Measurements from ENCODE around the gene SLC18B1.

The SLC18B1 gene

DNA sequence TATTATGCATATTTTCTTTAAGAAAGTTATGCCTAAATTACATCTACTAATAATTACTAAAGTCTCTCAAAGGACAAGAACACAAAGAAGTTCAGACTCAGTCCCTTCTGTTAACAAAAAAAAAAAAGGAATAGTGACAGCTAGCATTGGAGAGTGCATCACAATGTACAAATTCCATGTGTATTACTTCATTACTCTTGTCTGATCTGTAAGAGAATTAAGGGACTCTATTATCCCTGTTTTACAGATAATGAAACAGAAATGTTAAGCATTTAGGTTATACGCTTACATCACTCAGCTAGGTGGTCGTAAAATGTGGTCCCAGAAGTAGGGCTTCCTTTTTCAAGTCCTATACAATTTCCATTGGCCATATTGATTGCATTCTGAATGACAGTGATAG lies 67.4 kb downstream of the SLC18B1 start:
- Histone ChIP-seq H3K4me1 (ENCODE audit: control insufficient read depth, insufficient read depth, low read length) (peaks cover 50% of the 10 kb centered on the region), H3K9ac (ENCODE audit: low read length) (peak overlapping the region; percentile 17), H3K9me3 (ENCODE audit: control insufficient read depth, low read length) (no peaks in the 10 kb centered on the region), H3K36me3 (ENCODE audit: control insufficient read depth, insufficient read depth, low read length) (no peaks in the 10 kb centered on the region), H3K4me3 (ENCODE audit: low read length) (no peak overlapping the region), H3K27me3 (ENCODE audit: control insufficient read depth, insufficient read depth, low read length) (no peaks in the 10 kb centered on the region)

DNA sequence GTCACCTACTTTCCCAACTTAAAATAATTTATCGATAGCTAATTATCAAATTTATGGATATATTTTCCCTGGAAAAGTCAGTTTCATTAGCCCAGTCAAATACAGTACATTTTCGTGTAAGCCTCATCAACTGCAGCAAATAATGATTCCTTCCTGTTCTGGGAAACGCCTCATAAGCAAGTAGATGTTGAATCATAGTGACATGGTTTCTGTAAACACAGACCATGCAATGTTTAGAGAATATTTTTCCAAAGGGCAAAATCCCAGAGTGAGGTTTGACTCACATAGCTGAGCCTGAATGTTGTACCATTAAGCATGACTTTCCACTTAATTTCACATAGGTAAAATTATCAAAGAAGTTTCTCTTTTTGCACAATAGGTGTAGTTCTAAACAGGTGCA lies 67.9 kb downstream of the SLC18B1 start:
- Histone ChIP-seq H3K9me3 (ENCODE audit: control insufficient read depth, low read length) (no peaks in the 10 kb centered on the region), H3K36me3 (ENCODE audit: control insufficient read depth, insufficient read depth, low read length) (no peaks in the 10 kb centered on the region), H3K9ac (ENCODE audit: low read length) (no peak overlapping the region), H3K27me3 (ENCODE audit: control insufficient read depth, insufficient read depth, low read length) (no peaks in the 10 kb centered on the region), H3K4me3 (ENCODE audit: low read length) (no peak overlapping the region), H3K4me1 (ENCODE audit: control insufficient read depth, insufficient read depth, low read length) (peaks cover 45% of the 10 kb centered on the region)

DNA sequence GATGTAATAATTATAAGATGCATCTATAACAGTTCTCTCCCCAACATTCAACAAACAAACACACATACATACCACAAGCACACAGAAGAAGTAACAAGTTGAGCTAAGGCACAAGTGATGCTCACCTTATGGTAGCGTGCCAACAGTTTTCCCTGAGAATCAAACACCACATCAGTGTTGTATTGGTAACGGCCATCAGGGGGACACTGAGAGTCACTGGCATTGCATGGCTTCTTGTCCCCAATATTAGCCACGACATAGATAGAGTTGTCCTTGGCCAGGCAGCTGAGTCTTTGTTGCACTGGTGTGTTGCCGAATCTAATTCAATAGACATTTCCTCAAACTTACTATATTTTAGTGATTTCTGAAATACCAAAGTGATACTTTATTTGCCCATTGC lies 69.8 kb downstream of the SLC18B1 start:
- no peak overlapping the region for H3K9ac ChIP-seq (ENCODE audit: low read length)
- no peaks in the 10 kb centered on the region for H3K36me3 ChIP-seq (ENCODE audit: control insufficient read depth, insufficient read depth, low read length)
- H3K9me3 ChIP-seq (ENCODE audit: control insufficient read depth, low read length): no peaks in the 10 kb centered on the region
- H3K27me3 ChIP-seq (ENCODE audit: control insufficient read depth, insufficient read depth, low read length): no peaks in the 10 kb centered on the region
- peaks cover 26% of the 10 kb centered on the region for H3K4me1 ChIP-seq (ENCODE audit: control insufficient read depth, insufficient read depth, low read length)
- H3K4me3 ChIP-seq (ENCODE audit: low read length): no peak overlapping the region

DNA sequence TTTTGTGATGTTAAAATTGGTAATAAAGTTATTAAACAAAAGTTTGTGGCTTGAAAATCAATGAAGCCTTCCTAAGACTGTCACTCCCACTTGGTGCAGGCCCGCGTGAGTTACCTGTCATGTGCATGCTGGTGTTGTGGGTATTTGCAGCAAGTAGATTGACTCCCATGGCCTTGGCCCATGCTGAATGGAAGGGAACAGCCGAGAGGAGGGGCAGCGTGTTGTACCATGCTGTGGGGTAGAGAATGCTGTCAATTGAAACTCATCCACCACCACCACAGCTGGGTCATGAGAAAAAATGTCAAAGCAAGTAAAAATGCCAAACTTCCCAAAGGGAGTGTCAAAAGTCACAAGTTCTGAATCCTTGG lies 71.8 kb downstream of the SLC18B1 start:
- H3K4me3 ChIP-seq (ENCODE audit: low read length): no peak overlapping the region
- no peaks in the 10 kb centered on the region for H3K27me3 ChIP-seq (ENCODE audit: control insufficient read depth, insufficient read depth, low read length)
- no peaks in the 10 kb centered on the region for H3K9me3 ChIP-seq (ENCODE audit: control insufficient read depth, low read length)
- peaks cover 18% of the 10 kb centered on the region for H3K4me1 ChIP-seq (ENCODE audit: control insufficient read depth, insufficient read depth, low read length)
- no peak overlapping the region for H3K9ac ChIP-seq (ENCODE audit: low read length)
- no peaks in the 10 kb centered on the region for H3K36me3 ChIP-seq (ENCODE audit: control insufficient read depth, insufficient read depth, low read length)

DNA sequence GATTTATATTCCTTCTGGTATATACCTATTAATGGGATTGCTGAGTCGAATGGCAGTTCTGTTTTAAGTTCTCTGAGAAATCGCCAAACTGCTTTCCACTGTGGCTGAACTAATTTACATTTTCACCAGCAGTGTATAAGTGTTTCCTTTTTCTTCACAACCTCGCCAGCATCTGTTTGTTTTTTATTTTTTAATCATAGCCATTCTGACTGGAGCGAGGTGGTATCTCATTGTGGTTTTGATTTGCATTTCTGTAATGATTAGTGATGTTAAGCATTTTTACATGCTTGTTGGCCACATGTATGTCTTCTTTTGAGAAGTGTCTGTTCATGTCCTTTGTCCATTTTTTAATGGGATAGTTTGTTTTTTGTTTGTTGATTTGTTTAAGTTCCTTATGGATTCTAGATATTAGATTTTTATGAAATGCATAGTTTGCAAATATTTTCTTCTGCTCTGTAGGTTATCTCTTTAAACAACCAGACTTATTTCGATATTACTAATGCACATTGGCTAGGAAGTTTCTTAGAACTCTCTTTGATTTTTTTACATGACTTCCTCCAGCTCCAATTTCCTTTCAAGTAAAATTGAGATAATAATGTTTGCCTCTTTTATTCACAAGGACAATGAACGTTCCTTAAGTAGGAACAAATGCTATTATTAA lies 72.4 kb downstream of the SLC18B1 start:
- H3K27me3 ChIP-seq (ENCODE audit: control insufficient read depth, insufficient read depth, low read length): no peaks in the 10 kb centered on the region
- no peak overlapping the region for H3K4me3 ChIP-seq (ENCODE audit: low read length)
- no peaks in the 10 kb centered on the region for H3K36me3 ChIP-seq (ENCODE audit: control insufficient read depth, insufficient read depth, low read length)
- H3K9me3 ChIP-seq (ENCODE audit: control insufficient read depth, low read length): no peaks in the 10 kb centered on the region
- peaks cover 14% of the 10 kb centered on the region for H3K4me1 ChIP-seq (ENCODE audit: control insufficient read depth, insufficient read depth, low read length)
- H3K9ac ChIP-seq (ENCODE audit: low read length): no peak overlapping the region

DNA sequence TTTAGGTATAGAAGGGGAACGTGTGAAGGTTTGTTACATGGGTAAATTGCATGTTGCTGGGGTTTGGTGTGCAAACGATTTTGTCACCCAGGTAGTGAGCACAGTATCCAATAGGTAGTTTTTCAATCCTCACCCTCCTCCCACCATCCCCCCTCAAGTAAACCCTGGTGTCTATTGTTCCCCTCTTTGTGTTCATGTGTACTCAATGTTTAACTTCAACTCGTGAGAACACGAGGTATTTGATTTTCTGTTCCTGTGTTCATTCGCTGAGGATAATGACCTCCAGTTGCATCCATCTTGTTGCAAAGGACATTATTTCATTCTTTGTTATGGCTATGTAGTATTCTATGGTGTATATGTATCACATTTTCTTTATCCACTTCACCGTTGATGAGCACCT lies 73.0 kb downstream of the SLC18B1 start:
- H3K9ac ChIP-seq (ENCODE audit: low read length): no peak overlapping the region
- no peaks in the 10 kb centered on the region for H3K36me3 ChIP-seq (ENCODE audit: control insufficient read depth, insufficient read depth, low read length)
- no peaks in the 10 kb centered on the region for H3K27me3 ChIP-seq (ENCODE audit: control insufficient read depth, insufficient read depth, low read length)
- no peak overlapping the region for H3K4me3 ChIP-seq (ENCODE audit: low read length)
- H3K4me1 ChIP-seq (ENCODE audit: control insufficient read depth, insufficient read depth, low read length): peaks cover 12% of the 10 kb centered on the region
- no peaks in the 10 kb centered on the region for H3K9me3 ChIP-seq (ENCODE audit: control insufficient read depth, low read length)

DNA sequence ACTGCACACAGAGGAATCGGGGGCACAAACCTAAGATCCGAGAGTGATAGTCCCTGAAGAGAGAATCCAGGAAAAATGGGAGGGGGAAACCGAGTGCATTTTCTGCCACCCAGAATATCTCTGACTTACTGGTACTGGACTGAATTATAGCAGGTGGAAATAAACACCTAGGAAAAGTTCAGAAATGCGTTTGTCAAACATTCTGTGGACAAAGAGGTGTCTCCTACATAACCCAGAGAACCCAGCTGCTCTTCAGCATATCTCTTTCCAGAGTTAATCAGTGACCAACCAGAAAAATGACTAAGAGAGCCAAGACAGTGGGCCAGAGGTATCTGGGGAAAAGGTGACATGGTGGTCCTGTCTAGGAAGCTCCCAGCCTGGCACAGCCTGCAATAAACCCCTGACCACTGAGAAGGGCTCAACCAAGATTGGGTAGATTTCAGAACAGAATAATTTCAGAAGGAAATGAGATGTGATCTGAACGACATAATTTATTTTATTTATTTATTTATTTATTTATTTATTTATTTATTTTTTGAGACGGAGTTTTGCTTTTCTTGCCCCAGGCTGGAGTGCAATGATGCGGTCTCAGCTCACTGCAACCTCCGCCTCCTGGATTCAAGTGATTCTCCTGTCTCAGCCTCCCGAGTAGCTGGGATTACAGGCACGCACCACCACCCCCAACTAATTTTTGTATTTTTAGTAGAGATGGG lies 78.5 kb downstream of the SLC18B1 start:
- H3K27me3 ChIP-seq (ENCODE audit: control insufficient read depth, insufficient read depth, low read length): no peaks in the 10 kb centered on the region
- H3K9me3 ChIP-seq (ENCODE audit: control insufficient read depth, low read length): no peaks in the 10 kb centered on the region
- no peaks in the 10 kb centered on the region for H3K36me3 ChIP-seq (ENCODE audit: control insufficient read depth, insufficient read depth, low read length)
- no peak overlapping the region for H3K9ac ChIP-seq (ENCODE audit: low read length)
- no peak overlapping the region for H3K4me3 ChIP-seq (ENCODE audit: low read length)
- H3K4me1 ChIP-seq (ENCODE audit: control insufficient read depth, insufficient read depth, low read length): peaks cover 28% of the 10 kb centered on the region
